Mesenteric fat pad (tissue), 1 donor: ENCODE measurements around the gene OGFOD3. TPM values are rescaled to one million over a fixed set of nuclear protein-coding genes. Genes with fewer than 3 reads are reported as not detected.

Source experiments
- total RNA-seq: library from RNA; stranded (reverse); fragmentation: NEBNext Ultra II Directional; extraction: Animal tissue kit (Norgen Biotek cat#: 25700); gene quantifications from one replicate; pipeline ENCODE4 v1.2.1, GENCODE V29; 2021
- donor health status: DM: yes; HTN: yes; CAD: no.

Gene OGFOD3
- total RNA-seq, 1 donor from 2014 or later, result 22.6 TPM

Other genes starting within 250 kb of the OGFOD3 start
- 24.7 TPM for gene CCDC57, start 205.7 kb downstream of the OGFOD3 start, total RNA-seq
- 65.0 TPM for gene SLC16A3, start 189.5 kb downstream of the OGFOD3 start, total RNA-seq
- gene CSNK1D, start 144.9 kb downstream of the OGFOD3 start, total RNA-seq, result 171 TPM
- gene CD7, start 101.0 kb downstream of the OGFOD3 start, total RNA-seq, result 3.2 TPM
- gene SECTM1, start 84.8 kb downstream of the OGFOD3 start, total RNA-seq, result 14.6 TPM
- gene TEX19, start 59.3 kb downstream of the OGFOD3 start, total RNA-seq, result not detected
- gene UTS2R, start 46.8 kb downstream of the OGFOD3 start, total RNA-seq, result not detected
- gene HEXD, start 239 bp downstream of the OGFOD3 start, total RNA-seq, result 24.1 TPM
- gene CYBC1, start 32.2 kb upstream of the OGFOD3 start, total RNA-seq, result 84.9 TPM
- gene NARF, start 40.2 kb upstream of the OGFOD3 start, total RNA-seq, result 57.3 TPM
- 65.3 TPM for gene FOXK2, start 101.1 kb upstream of the OGFOD3 start, total RNA-seq
- gene WDR45B, start 229.9 kb upstream of the OGFOD3 start, total RNA-seq, result 65.3 TPM